Parathyroid adenoma (tissue), 2 donors: ENCODE results near the gene ST6GALNAC5.

Experiments
- H2AFZ ChIP-seq: fragments of 300-600 bp; sonication (generic); one replicate; pipeline ENCODE4 v1.7.0; 2017; ENCODE audit warnings: antibody characterized with exemption, mild to moderate bottlenecking
- H3K27ac ChIP-seq: fragments of 300-600 bp; sonication (generic); one replicate; pipeline ENCODE4 v1.7.0; 2017
- H3K27me3 ChIP-seq: fragments of 300-600 bp; sonication (generic); one replicate; pipeline ENCODE4 v1.7.0; 2017; ENCODE audit warnings: low read length; ENCODE audit not compliant: control insufficient read depth, insufficient read depth
- H3K36me3 ChIP-seq: fragments of 300-600 bp; sonication (generic); one replicate; pipeline ENCODE4 v1.7.0; 2017; ENCODE audit warnings: low read length; ENCODE audit not compliant: control insufficient read depth, insufficient read depth
- H3K4me1 ChIP-seq: fragments of 300-600 bp; sonication (generic); one replicate; pipeline ENCODE4 v1.7.0; 2017; ENCODE audit warnings: control low read depth
- H3K4me2 ChIP-seq: fragments of 300-600 bp; sonication (generic); one replicate; pipeline ENCODE4 v1.7.0; 2017; ENCODE audit warnings: low read length
- H3K4me3 ChIP-seq: fragments of 300-600 bp; sonication (generic); one replicate; pipeline ENCODE4 v1.7.0; 2017; ENCODE audit warnings: low read depth, low read length
- H3K79me2 ChIP-seq: fragments of 300-600 bp; sonication (generic); one replicate; pipeline ENCODE4 v1.7.0; 2017; ENCODE audit warnings: control low read depth
- H3K9ac ChIP-seq: fragments of 300-600 bp; sonication (generic); one replicate; pipeline ENCODE4 v1.7.0; 2017; ENCODE audit warnings: mild to moderate bottlenecking
- H3K9me3 ChIP-seq: fragments of 300-600 bp; sonication (generic); one replicate; pipeline ENCODE4 v1.7.0; 2017; ENCODE audit warnings: low read length; ENCODE audit not compliant: control insufficient read depth
- CTCF ChIP-seq: fragments of 300-600 bp; sonication (generic); IDR thresholded peaks from one replicate; pipeline ENCODE4 v1.7.0; 2017; ENCODE audit warnings: antibody characterized with exemption, mild to moderate bottlenecking
- donor health status: primary hyperparathyroidism.

The ST6GALNAC5 gene

GRCh38 chr1:77060000-77060399, 192.7 kb downstream of the ST6GALNAC5 start:
- no peaks in the 10 kb centered on the region for H3K4me1 ChIP-seq
- no peaks in the 10 kb centered on the region for H3K27me3 ChIP-seq
- no peak overlapping the region for H3K4me3 ChIP-seq
- H3K79me2 ChIP-seq: no peaks in the 10 kb centered on the region
- no peak overlapping the region for H3K9ac ChIP-seq
- H3K4me2 ChIP-seq: no peak overlapping the region
- no peak for TF ChIP-seq CTCF
- no peaks in the 10 kb centered on the region for H3K9me3 ChIP-seq
- no peaks in the 10 kb centered on the region for H3K36me3 ChIP-seq
- H3K27ac ChIP-seq: no peak overlapping the region
- H2AFZ ChIP-seq: no peak overlapping the region

- no peak overlapping the region for H3K4me2 ChIP-seq
- no peaks in the 10 kb centered on the region for H3K9me3 ChIP-seq
- no peak overlapping the region for H2AFZ ChIP-seq
- TF ChIP-seq CTCF: no peak
- H3K27me3 ChIP-seq: no peaks in the 10 kb centered on the region
- H3K79me2 ChIP-seq: no peaks in the 10 kb centered on the region
- H3K4me1 ChIP-seq: no peaks in the 10 kb centered on the region
- H3K9ac ChIP-seq: no peak overlapping the region
- H3K4me3 ChIP-seq: no peak overlapping the region
- no peaks in the 10 kb centered on the region for H3K36me3 ChIP-seq
- no peak overlapping the region for H3K27ac ChIP-seq
Observed at GRCh38 chr1:77061162-77061561, 193.9 kb downstream of the ST6GALNAC5 start.

- Histone ChIP-seq H3K9me3 (no peaks in the 10 kb centered on the region), H3K27ac (no peak overlapping the region), H3K4me1 (no peaks in the 10 kb centered on the region), H3K9ac (no peak overlapping the region), H3K27me3 (no peaks in the 10 kb centered on the region), H3K4me3 (no peak overlapping the region), H3K4me2 (no peak overlapping the region), H2AFZ (no peak overlapping the region), H3K36me3 (no peaks in the 10 kb centered on the region), H3K79me2 (no peaks in the 10 kb centered on the region)
- no peak for TF ChIP-seq CTCF
Observed at GRCh38 chr1:77063118-77063517, 195.8 kb downstream of the ST6GALNAC5 start.

GRCh38 chr1:77064246-77064645, 197.0 kb downstream of the ST6GALNAC5 start:
- H3K9me3 ChIP-seq: no peaks in the 10 kb centered on the region
- no peaks in the 10 kb centered on the region for H3K36me3 ChIP-seq
- no peak overlapping the region for H3K9ac ChIP-seq
- no peaks in the 10 kb centered on the region for H3K27me3 ChIP-seq
- no peak overlapping the region for H3K27ac ChIP-seq
- H3K79me2 ChIP-seq: no peaks in the 10 kb centered on the region
- no peak overlapping the region for H3K4me2 ChIP-seq
- TF ChIP-seq CTCF: no peak
- no peaks in the 10 kb centered on the region for H3K4me1 ChIP-seq
- H2AFZ ChIP-seq: no peak overlapping the region
- no peak overlapping the region for H3K4me3 ChIP-seq

GRCh38 chr1:77065693-77066342, 198.5 kb downstream of the ST6GALNAC5 start:
- H3K79me2 ChIP-seq: no peaks in the 10 kb centered on the region
- no peaks in the 10 kb centered on the region for H3K27me3 ChIP-seq
- H3K27ac ChIP-seq: no peak overlapping the region
- H3K36me3 ChIP-seq: no peaks in the 10 kb centered on the region
- H3K9me3 ChIP-seq: no peaks in the 10 kb centered on the region
- H3K4me1 ChIP-seq: no peaks in the 10 kb centered on the region
- TF ChIP-seq CTCF: no peak
- no peak overlapping the region for H3K4me2 ChIP-seq
- H2AFZ ChIP-seq: no peak overlapping the region
- no peak overlapping the region for H3K4me3 ChIP-seq
- H3K9ac ChIP-seq: no peak overlapping the region
